ENCODE measurements around the gene KRTAP4-2.
"Not testable (repeated sequence)": the region's sequence is repeated elsewhere in the genome, so short reads cannot be mapped to it uniquely, and the experiment has no call there.

Gene KRTAP4-2

DNA sequence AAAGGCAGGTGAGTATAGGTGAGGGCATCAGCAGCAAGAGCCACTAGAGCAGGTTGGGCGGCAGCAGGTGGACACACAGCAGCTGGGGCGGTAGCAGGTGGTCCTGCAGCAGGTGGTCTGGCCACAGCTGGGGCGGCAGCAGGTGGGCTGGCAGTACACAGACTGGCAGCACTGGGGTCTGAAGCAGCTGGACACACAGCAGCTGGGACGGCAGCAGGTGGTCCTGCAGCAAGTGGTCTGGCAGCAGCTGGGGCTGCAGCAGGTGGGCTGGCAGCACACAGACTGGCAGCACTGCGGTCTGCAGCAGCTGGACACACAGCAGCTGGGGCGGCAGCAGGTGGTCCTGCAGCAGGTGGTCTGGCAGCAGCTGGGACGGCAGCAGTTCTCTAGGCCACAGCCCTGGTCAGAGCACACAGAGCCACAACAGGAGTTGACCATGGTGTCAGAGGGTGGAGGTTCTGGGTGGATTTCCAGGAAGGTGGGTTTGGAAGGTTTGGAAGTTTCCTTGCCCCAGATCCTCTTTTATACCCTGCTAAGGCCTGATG, at the start of gene KRTAP4-2:
Gene KRTAP4-2 (minus strand): TSS at position 495 of the 545 bp plus-strand sequence. CDS start 57 bp downstream, at position 438.
- H3K27ac ChIP-seq = no peak within 1 kb of the TSS
- H3K4me3 ChIP-seq (ENCODE audit: low read depth in 1 of 2, low read length in 1 of 2) = no peak within 1 kb of the TSS
- no peaks in the 10 kb centered on the region for H3K9me3 ChIP-seq
- TF ChIP-seq, protein P1, sequence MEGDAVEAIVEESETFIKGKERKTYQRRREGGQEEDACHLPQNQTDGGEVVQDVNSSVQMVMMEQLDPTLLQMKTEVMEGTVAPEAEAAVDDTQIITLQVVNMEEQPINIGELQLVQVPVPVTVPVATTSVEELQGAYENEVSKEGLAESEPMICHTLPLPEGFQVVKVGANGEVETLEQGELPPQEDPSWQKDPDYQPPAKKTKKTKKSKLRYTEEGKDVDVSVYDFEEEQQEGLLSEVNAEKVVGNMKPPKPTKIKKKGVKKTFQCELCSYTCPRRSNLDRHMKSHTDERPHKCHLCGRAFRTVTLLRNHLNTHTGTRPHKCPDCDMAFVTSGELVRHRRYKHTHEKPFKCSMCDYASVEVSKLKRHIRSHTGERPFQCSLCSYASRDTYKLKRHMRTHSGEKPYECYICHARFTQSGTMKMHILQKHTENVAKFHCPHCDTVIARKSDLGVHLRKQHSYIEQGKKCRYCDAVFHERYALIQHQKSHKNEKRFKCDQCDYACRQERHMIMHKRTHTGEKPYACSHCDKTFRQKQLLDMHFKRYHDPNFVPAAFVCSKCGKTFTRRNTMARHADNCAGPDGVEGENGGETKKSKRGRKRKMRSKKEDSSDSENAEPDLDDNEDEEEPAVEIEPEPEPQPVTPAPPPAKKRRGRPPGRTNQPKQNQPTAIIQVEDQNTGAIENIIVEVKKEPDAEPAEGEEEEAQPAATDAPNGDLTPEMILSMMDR (IDR thresholded peaks at IDR 0.05) = no peak
- no peaks in the 10 kb centered on the region for H3K4me1 ChIP-seq (ENCODE audit: control insufficient read depth in 1 of 2, insufficient read depth in 1 of 2, low read depth in 1 of 2, low read length in 1 of 2)
- no peaks in the 10 kb centered on the region for H3K36me3 ChIP-seq
- peaks cover 5% of the 10 kb centered on the region for H3K27me3 ChIP-seq

GRCh38 chr17:41226598-41227095, 48.6 kb upstream of the KRTAP4-2 start, which contains the start of gene KRTAP9-2:
Gene KRTAP9-2, plus strand, starts transcription at chr17:41226648. Its CDS starts 7 bp downstream, at chr17:41226655.
- H3K4me3 ChIP-seq (ENCODE audit: low read depth in 1 of 2, low read length in 1 of 2); H3K36me3 ChIP-seq; H3K4me1 ChIP-seq (ENCODE audit: control insufficient read depth in 1 of 2, insufficient read depth in 1 of 2, low read depth in 1 of 2, low read length in 1 of 2); H3K27ac ChIP-seq; H3K9me3 ChIP-seq: not testable (repeated sequence)
- peaks cover 25% of the 10 kb centered on the region for H3K27me3 ChIP-seq

- Histone ChIP-seq H3K36me3 (no peaks in the 10 kb centered on the region), H3K4me3 (ENCODE audit: low read depth in 1 of 2, low read length in 1 of 2) (no peak overlapping the region), H3K27ac (no peak overlapping the region), H3K4me1 (ENCODE audit: control insufficient read depth in 1 of 2, insufficient read depth in 1 of 2, low read depth in 1 of 2, low read length in 1 of 2) (no peaks in the 10 kb centered on the region), H3K9me3 (no peaks in the 10 kb centered on the region), H3K27me3 (peaks cover 20% of the 10 kb centered on the region)
- TF ChIP-seq, protein P1 (IDR thresholded peaks at IDR 0.05) = no peak
Observed at GRCh38 chr17:41226051-41226450, 48.0 kb upstream of the KRTAP4-2 start.

GRCh38 chr17:41223821-41224220, 45.8 kb upstream of the KRTAP4-2 start:
- no peak overlapping the region for H3K4me3 ChIP-seq (ENCODE audit: low read depth in 1 of 2, low read length in 1 of 2)
- H3K9me3 ChIP-seq = no peaks in the 10 kb centered on the region
- TF ChIP-seq, protein P1 (IDR thresholded peaks at IDR 0.05) = no peak
- H3K36me3 ChIP-seq = no peaks in the 10 kb centered on the region
- peaks cover 6% of the 10 kb centered on the region for H3K27me3 ChIP-seq
- no peak overlapping the region for H3K27ac ChIP-seq
- no peaks in the 10 kb centered on the region for H3K4me1 ChIP-seq (ENCODE audit: control insufficient read depth in 1 of 2, insufficient read depth in 1 of 2, low read depth in 1 of 2, low read length in 1 of 2)

- Histone ChIP-seq H3K9me3 (no peaks in the 10 kb centered on the region), H3K36me3 (no peaks in the 10 kb centered on the region), H3K27me3 (peaks cover 23% of the 10 kb centered on the region), H3K4me1 (ENCODE audit: control insufficient read depth in 1 of 2, insufficient read depth in 1 of 2, low read depth in 1 of 2, low read length in 1 of 2) (no peaks in the 10 kb centered on the region), H3K4me3 (ENCODE audit: low read depth in 1 of 2, low read length in 1 of 2) (no peak overlapping the region), H3K27ac (no peak overlapping the region)
- TF ChIP-seq, protein P1 (IDR thresholded peaks at IDR 0.05) = no peak
Observed at GRCh38 chr17:41215681-41216080, 37.7 kb upstream of the KRTAP4-2 start.

- TF ChIP-seq, protein P1 (IDR thresholded peaks at IDR 0.05) = no peak
- no peak overlapping the region for H3K4me3 ChIP-seq (ENCODE audit: low read depth in 1 of 2, low read length in 1 of 2)
- no peak overlapping the region for H3K27ac ChIP-seq
Observed at GRCh38 chr17:41212524-41213169, 34.6 kb upstream of the KRTAP4-2 start.

More at GRCh38 chr17:41212524-41213169, 34.6 kb upstream of the KRTAP4-2 start:
- Histone ChIP-seq H3K4me1 (ENCODE audit: control insufficient read depth in 1 of 2, insufficient read depth in 1 of 2, low read depth in 1 of 2, low read length in 1 of 2) (no peaks in the 10 kb centered on the region), H3K9me3 (no peaks in the 10 kb centered on the region), H3K36me3 (no peaks in the 10 kb centered on the region), H3K27me3 (peaks cover 43% of the 10 kb centered on the region)
